Measurements from ENCODE around the gene POTEG. TPM values are rescaled to one million over a fixed set of nuclear protein-coding genes. Genes with fewer than 3 reads are reported as not detected.
A peak's percentile ranks its signal among the peaks of the same experiment; 100 is the strongest.
"Not testable (repeated sequence)": the region's sequence is repeated elsewhere in the genome, so short reads cannot be mapped to it uniquely, and the experiment has no call there.

POTEG gene
- total and polyA plus RNA-seq, 2 donors from 2014 or later, result not detected

DNA sequence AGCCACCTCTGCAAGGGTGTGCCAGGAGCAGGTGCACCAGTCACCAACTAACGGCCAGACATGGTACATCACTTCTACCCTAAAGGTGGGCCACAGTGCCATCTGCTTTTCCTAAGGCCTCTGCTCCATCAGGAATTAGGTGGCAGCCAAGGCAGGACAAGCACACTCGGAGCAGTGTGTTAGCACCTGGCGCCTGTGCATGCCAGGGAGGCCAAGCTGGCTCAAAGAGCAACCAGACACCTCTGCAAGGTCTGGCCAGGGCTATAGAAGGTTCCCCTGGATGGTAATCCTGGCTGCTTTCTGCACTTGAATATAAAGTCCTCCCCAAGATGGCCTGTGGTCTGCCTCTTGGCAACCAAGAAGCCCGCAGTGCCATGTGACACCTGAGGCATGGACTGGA lies 45.4 kb downstream of the POTEG start:
- H3K4me1 ChIP-seq (ENCODE audit: control insufficient read depth in 2 of 3, insufficient read depth in 2 of 3, low read depth in 1 of 3, low read length in 3 of 3); H3K27me3 ChIP-seq (ENCODE audit: control insufficient read depth, insufficient read depth, low read length); H3K4me3 ChIP-seq (ENCODE audit: low read length in 3 of 3); FAIRE-seq; H3K27ac ChIP-seq (ENCODE audit: low read depth in 2 of 2, low read length in 2 of 2); H3K9me3 ChIP-seq (ENCODE audit: control insufficient read depth in 2 of 3, insufficient read depth in 1 of 3, low read length in 3 of 3); DNase-seq; H3K9ac ChIP-seq (ENCODE audit: low read length in 3 of 3); H3K36me3 ChIP-seq (ENCODE audit: control insufficient read depth in 2 of 3, insufficient read depth in 3 of 3, low read length in 3 of 3); intact Hi-C loops (cut with DNase I): not testable (repeated sequence)

GRCh38 chr14:19386996-19387395 lies 47.1 kb downstream of the POTEG start:
- H3K27me3 ChIP-seq (ENCODE audit: control insufficient read depth, insufficient read depth, low read length); H3K4me1 ChIP-seq (ENCODE audit: control insufficient read depth in 2 of 3, insufficient read depth in 2 of 3, low read depth in 1 of 3, low read length in 3 of 3); H3K4me3 ChIP-seq (ENCODE audit: low read length in 3 of 3); intact Hi-C loops (cut with DNase I); DNase-seq; H3K9ac ChIP-seq (ENCODE audit: low read length in 3 of 3); H3K27ac ChIP-seq (ENCODE audit: low read depth in 2 of 2, low read length in 2 of 2); H3K9me3 ChIP-seq (ENCODE audit: control insufficient read depth in 2 of 3, insufficient read depth in 1 of 3, low read length in 3 of 3); H3K36me3 ChIP-seq (ENCODE audit: control insufficient read depth in 2 of 3, insufficient read depth in 3 of 3, low read length in 3 of 3); FAIRE-seq: not testable (repeated sequence)

- H3K9me3 ChIP-seq (ENCODE audit: control insufficient read depth in 2 of 3, insufficient read depth in 1 of 3, low read length in 3 of 3); H3K36me3 ChIP-seq (ENCODE audit: control insufficient read depth in 2 of 3, insufficient read depth in 3 of 3, low read length in 3 of 3); H3K27ac ChIP-seq (ENCODE audit: low read depth in 2 of 2, low read length in 2 of 2); H3K9ac ChIP-seq (ENCODE audit: low read length in 3 of 3); FAIRE-seq; H3K27me3 ChIP-seq (ENCODE audit: control insufficient read depth, insufficient read depth, low read length); H3K4me3 ChIP-seq (ENCODE audit: low read length in 3 of 3); H3K4me1 ChIP-seq (ENCODE audit: control insufficient read depth in 2 of 3, insufficient read depth in 2 of 3, low read depth in 1 of 3, low read length in 3 of 3); intact Hi-C loops (cut with DNase I): not testable (repeated sequence)
- peak in 1 of 5 donors; percentile 28 for DNase-seq
Observed at GRCh38 chr14:19386309-19386708, 47.8 kb downstream of the POTEG start.

GRCh38 chr14:19384088-19384781 lies 49.9 kb downstream of the POTEG start:
- H3K9me3 ChIP-seq (ENCODE audit: control insufficient read depth in 2 of 3, insufficient read depth in 1 of 3, low read length in 3 of 3); H3K4me3 ChIP-seq (ENCODE audit: low read length in 3 of 3); H3K27ac ChIP-seq (ENCODE audit: low read depth in 2 of 2, low read length in 2 of 2); H3K4me1 ChIP-seq (ENCODE audit: control insufficient read depth in 2 of 3, insufficient read depth in 2 of 3, low read depth in 1 of 3, low read length in 3 of 3); FAIRE-seq; DNase-seq; H3K36me3 ChIP-seq (ENCODE audit: control insufficient read depth in 2 of 3, insufficient read depth in 3 of 3, low read length in 3 of 3); intact Hi-C loops (cut with DNase I); H3K9ac ChIP-seq (ENCODE audit: low read length in 3 of 3); H3K27me3 ChIP-seq (ENCODE audit: control insufficient read depth, insufficient read depth, low read length): not testable (repeated sequence)

GRCh38 chr14:19383008-19383584 lies 51.0 kb downstream of the POTEG start:
- H3K9me3 ChIP-seq (ENCODE audit: control insufficient read depth in 2 of 3, insufficient read depth in 1 of 3, low read length in 3 of 3); FAIRE-seq; intact Hi-C loops (cut with DNase I); DNase-seq; H3K4me1 ChIP-seq (ENCODE audit: control insufficient read depth in 2 of 3, insufficient read depth in 2 of 3, low read depth in 1 of 3, low read length in 3 of 3); H3K27ac ChIP-seq (ENCODE audit: low read depth in 2 of 2, low read length in 2 of 2); H3K27me3 ChIP-seq (ENCODE audit: control insufficient read depth, insufficient read depth, low read length); H3K9ac ChIP-seq (ENCODE audit: low read length in 3 of 3); H3K36me3 ChIP-seq (ENCODE audit: control insufficient read depth in 2 of 3, insufficient read depth in 3 of 3, low read length in 3 of 3); H3K4me3 ChIP-seq (ENCODE audit: low read length in 3 of 3): not testable (repeated sequence)

- H3K36me3 ChIP-seq (ENCODE audit: control insufficient read depth in 2 of 3, insufficient read depth in 3 of 3, low read length in 3 of 3); H3K9me3 ChIP-seq (ENCODE audit: control insufficient read depth in 2 of 3, insufficient read depth in 1 of 3, low read length in 3 of 3); intact Hi-C loops (cut with DNase I); H3K4me1 ChIP-seq (ENCODE audit: control insufficient read depth in 2 of 3, insufficient read depth in 2 of 3, low read depth in 1 of 3, low read length in 3 of 3); H3K9ac ChIP-seq (ENCODE audit: low read length in 3 of 3); H3K27ac ChIP-seq (ENCODE audit: low read depth in 2 of 2, low read length in 2 of 2); DNase-seq; H3K4me3 ChIP-seq (ENCODE audit: low read length in 3 of 3); H3K27me3 ChIP-seq (ENCODE audit: control insufficient read depth, insufficient read depth, low read length): not testable (repeated sequence)
- peak; percentile 59 for FAIRE-seq
Observed at GRCh38 chr14:19380137-19380536, 54.0 kb downstream of the POTEG start.

DNA sequence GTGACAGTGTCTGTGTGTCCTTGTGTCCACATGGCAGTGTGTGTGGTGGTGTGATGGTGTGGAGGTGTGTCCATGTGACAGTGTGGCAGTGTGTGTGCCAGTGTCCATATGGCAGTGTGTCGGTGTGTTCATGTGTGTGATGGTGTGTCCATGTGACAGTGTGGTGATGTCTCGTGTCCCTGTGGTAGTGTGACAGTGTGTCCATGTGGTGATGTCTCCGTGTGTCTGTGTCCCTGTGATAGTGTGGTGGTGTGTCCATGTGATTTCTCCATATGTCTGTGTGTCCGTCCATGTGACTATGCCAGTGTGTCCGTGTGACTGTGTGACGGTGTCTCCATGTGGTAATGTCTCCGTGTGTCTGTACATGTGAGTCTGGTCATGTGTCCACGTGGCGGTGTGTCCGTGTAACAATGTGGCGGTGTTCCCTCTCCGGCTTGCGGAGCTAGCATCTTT lies 59.7 kb downstream of the POTEG start:
- FAIRE-seq; H3K4me1 ChIP-seq (ENCODE audit: control insufficient read depth in 2 of 3, insufficient read depth in 2 of 3, low read depth in 1 of 3, low read length in 3 of 3); intact Hi-C loops (cut with DNase I); H3K9me3 ChIP-seq (ENCODE audit: control insufficient read depth in 2 of 3, insufficient read depth in 1 of 3, low read length in 3 of 3); H3K27me3 ChIP-seq (ENCODE audit: control insufficient read depth, insufficient read depth, low read length); DNase-seq; H3K36me3 ChIP-seq (ENCODE audit: control insufficient read depth in 2 of 3, insufficient read depth in 3 of 3, low read length in 3 of 3); H3K27ac ChIP-seq (ENCODE audit: low read depth in 2 of 2, low read length in 2 of 2): not testable (repeated sequence)
- Histone ChIP-seq H3K4me3 (ENCODE audit: low read length in 3 of 3) (peak overlapping the region in 1 of 3 donors; percentile 50), H3K9ac (ENCODE audit: low read length in 3 of 3) (peak overlapping the region in 1 of 3 donors; percentile 36)

DNA sequence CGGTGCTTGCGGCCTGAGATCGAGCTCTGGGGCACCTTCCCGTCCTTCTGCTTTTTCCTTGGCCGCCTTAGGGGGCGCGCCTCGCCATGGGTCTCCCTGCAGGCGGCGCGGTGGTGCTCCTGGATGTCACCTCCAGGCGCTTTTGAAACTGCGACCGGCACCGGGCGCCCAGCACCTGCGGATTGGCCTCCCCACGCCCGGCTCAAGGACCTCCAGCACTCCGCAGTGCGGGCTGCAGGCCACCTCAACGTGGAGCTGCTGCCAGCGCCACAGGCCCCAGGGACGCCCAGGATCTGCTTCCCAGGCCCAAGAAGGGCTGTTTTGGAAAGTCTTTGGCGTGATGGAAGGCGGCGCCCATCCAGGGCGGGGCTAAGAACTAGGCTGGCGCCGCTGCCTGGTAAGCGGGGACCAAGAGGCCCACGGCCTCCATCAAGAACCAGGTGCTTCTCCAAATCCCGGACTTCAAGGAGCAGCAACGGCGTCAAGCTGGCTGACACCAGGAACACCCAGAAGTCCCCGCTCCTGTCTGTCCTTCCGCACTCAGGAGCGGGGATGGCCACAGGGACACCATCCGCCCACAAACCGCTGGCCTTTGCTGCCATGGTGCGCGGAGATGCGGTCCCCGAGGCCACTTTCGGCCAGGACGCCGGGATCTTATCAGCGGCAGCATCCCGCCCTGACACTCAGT lies 61.2 kb downstream of the POTEG start:
- H3K36me3 ChIP-seq (ENCODE audit: control insufficient read depth in 2 of 3, insufficient read depth in 3 of 3, low read length in 3 of 3); H3K9ac ChIP-seq (ENCODE audit: low read length in 3 of 3); FAIRE-seq; H3K9me3 ChIP-seq (ENCODE audit: control insufficient read depth in 2 of 3, insufficient read depth in 1 of 3, low read length in 3 of 3); intact Hi-C loops (cut with DNase I); H3K27me3 ChIP-seq (ENCODE audit: control insufficient read depth, insufficient read depth, low read length); H3K4me3 ChIP-seq (ENCODE audit: low read length in 3 of 3); H3K27ac ChIP-seq (ENCODE audit: low read depth in 2 of 2, low read length in 2 of 2); H3K4me1 ChIP-seq (ENCODE audit: control insufficient read depth in 2 of 3, insufficient read depth in 2 of 3, low read depth in 1 of 3, low read length in 3 of 3): not testable (repeated sequence)
- peak in 1 of 5 donors; percentile 41 for DNase-seq

Measured in kidney (tissue), 11 donors.